HFFc6 (cell line): ENCODE data around the gene AGMO. TPM values are rescaled to one million over a fixed set of nuclear protein-coding genes. Genes with fewer than 3 reads are reported as not detected.

Experiments
- DNase-seq: peaks from one replicate; pipeline ENCODE4 v3.0.0-alpha.2; 2018
- H3K27ac Mint-ChIP-seq: 2 replicates; pipeline ENCODE4 v1.8.0; 2020; ENCODE audit warnings: mild to moderate bottlenecking, mixed read lengths
- H3K27me3 Mint-ChIP-seq: 2 replicates; pipeline ENCODE4 v1.8.0; 2021; ENCODE audit warnings: mild to moderate bottlenecking, moderate library complexity, mixed read lengths; ENCODE audit not compliant: insufficient read depth
- H3K36me3 Mint-ChIP-seq: 2 replicates; pipeline ENCODE4 v1.8.0; 2021; ENCODE audit warnings: low read depth, mixed read lengths
- H3K4me1 Mint-ChIP-seq: 2 replicates; pipeline ENCODE4 v1.8.0; 2020; ENCODE audit warnings: low read depth, mixed read lengths
- H3K4me3 Mint-ChIP-seq: 2 replicates; pipeline ENCODE4 v1.8.0; 2020; ENCODE audit warnings: mild to moderate bottlenecking, moderate library complexity, mixed read lengths
- H3K9me3 Mint-ChIP-seq: 2 replicates; pipeline ENCODE4 v1.8.0; 2020; ENCODE audit warnings: mild to moderate bottlenecking, mixed read lengths
- CTCF ChIP-seq: fragments of 200-600 bp; sonication (generic); IDR thresholded peaks from 2 replicates; pipeline ENCODE4 v1.5.0; 2021; ENCODE audit warnings: antibody characterized with exemption, mild to moderate bottlenecking
- total RNA-seq, 6 experiments: library from RNA; stranded (reverse); fragmentation: NEBNext Ultra II Directional; extraction: Animal tissue kit (Norgen Biotek cat#: 25700); gene quantifications; 2 replicates in 1 of 6; 3 replicates in 5 of 6; pipeline ENCODE4 v1.2.3, GENCODE V29; 2021

Gene AGMO
- total RNA-seq, 6 experiments from 2014 or later, result 0.07 to 0.09 TPM; not detected in 4

DNA sequence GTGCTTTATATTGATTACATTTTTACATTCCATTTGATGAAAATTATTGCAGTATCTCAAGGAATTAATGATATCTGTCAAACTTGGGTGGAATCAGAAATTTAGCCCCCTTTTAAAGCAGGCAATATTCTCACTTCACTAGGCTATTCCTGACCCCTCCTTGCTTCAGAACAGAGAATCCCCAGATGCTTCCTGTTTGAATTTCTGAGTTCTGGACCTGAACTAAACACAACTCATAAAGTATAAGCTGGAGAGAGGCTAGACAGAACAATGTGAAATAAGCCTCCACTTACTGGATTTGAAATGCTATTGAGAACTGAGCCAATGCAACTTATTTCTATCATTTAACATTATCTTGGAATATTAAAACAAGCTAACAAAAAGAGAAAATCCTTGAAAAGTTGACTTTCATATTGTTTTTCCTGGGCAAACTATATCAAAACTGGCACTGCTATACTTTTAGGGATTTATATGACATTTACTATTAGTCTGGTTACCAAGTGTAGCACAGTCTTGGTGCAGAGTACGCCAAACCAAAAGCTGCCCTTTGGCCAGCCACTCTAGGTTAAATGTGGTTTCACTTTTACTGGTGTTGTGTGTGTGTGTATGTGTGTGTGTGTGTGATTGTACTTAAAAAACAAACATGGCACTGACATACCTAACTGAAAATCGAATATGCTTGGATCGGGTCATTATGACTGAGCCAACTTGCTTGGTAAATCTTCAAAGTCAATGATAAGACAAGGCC is 19.0 kb upstream of the AGMO start:
- no peak for TF ChIP-seq CTCF
- Mint-ChIP-seq H3K9me3 (no peaks in the 10 kb centered on the region; the same call in none of the 2 replicates), H3K27ac (no peak overlapping the region), H3K4me3 (no peak overlapping the region), H3K27me3 (no peaks in the 10 kb centered on the region; the same call in 1 of the 2 replicates), H3K4me1 (no peaks in the 10 kb centered on the region), H3K36me3 (peaks cover 5% of the 10 kb centered on the region; the same call in 1 of the 2 replicates)
- no peak for DNase-seq

DNA sequence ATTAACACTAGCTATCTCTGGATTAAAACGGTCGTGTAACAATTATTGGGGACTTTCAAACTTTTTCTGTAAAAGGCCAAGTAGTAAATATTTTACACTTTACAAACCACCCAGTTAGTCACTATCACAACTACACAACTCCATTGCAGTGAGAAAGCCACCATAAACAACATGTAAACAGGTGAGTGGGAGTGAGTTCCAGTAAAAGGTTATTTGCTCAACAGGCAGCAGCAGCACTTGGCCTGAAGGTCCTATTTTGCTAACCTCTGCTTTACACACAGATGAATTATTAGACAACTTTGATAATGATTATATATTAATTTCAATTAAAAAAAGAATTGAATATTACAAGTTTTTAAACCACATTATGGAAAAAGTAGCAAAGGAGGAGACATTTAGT is 15.8 kb upstream of the AGMO start:
- Mint-ChIP-seq H3K36me3 (no peaks in the 10 kb centered on the region), H3K9me3 (no peaks in the 10 kb centered on the region), H3K4me3 (no peak overlapping the region), H3K27ac (no peak overlapping the region), H3K27me3 (no peaks in the 10 kb centered on the region; the same call in 1 of the 2 replicates), H3K4me1 (no peaks in the 10 kb centered on the region)
- no peak for DNase-seq
- TF ChIP-seq CTCF, result no peak

DNA sequence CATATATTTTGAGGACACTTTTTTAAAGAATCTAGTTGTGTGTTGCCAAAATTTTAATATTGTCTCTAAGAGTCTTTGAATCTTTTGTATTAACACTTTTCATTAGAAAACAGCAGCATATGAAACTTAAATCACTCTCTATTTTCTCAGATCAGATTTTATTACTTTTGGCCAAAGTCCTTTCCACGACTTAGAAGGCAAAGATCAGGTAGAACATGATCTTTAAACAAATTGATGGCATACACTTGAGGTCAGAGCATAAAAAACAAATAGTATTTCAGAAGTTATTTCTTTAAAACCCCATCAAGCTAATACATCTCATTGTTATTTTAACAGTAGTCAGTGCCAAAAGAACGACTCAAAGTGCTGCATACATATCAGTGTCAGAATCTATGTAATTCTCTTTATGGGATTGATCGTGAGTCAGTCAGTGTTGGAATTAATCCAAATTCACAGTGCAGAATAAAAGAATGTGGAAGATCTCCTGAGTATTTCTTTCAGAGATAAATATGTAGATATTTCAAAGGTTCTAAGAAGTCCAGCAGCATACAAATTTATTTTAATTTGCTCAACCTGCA is 9.6 kb upstream of the AGMO start:
- Mint-ChIP-seq H3K27ac (no peak overlapping the region), H3K27me3 (peaks cover 2% of the 10 kb centered on the region; the same call in 1 of the 2 replicates)
- peak; percentile 11 for DNase-seq

GRCh38 chr7:15567652-15568051 is 5.8 kb upstream of the AGMO start:
- DNase-seq, result no peak
- TF ChIP-seq CTCF, result no peak
- H3K27ac Mint-ChIP-seq, result no peak overlapping the region
- no peak overlapping the region for H3K4me3 Mint-ChIP-seq
- no peaks in the 10 kb centered on the region for H3K9me3 Mint-ChIP-seq
- H3K4me1 Mint-ChIP-seq, result peaks cover 8% of the 10 kb centered on the region
- H3K27me3 Mint-ChIP-seq, result peaks cover 2% of the 10 kb centered on the region; the same call in 1 of the 2 replicates
- no peaks in the 10 kb centered on the region for H3K36me3 Mint-ChIP-seq

More for the DNA sequence above, 9.6 kb upstream of the AGMO start:
- Mint-ChIP-seq H3K36me3 (no peaks in the 10 kb centered on the region), H3K4me3 (no peak overlapping the region), H3K4me1 (peaks cover 8% of the 10 kb centered on the region), H3K9me3 (no peaks in the 10 kb centered on the region)
- no peak for TF ChIP-seq CTCF

GRCh38 chr7:15567036-15567435 is 5.2 kb upstream of the AGMO start:
- no peak overlapping the region for H3K4me3 Mint-ChIP-seq
- no peaks in the 10 kb centered on the region for H3K36me3 Mint-ChIP-seq
- H3K4me1 Mint-ChIP-seq, result peaks cover 13% of the 10 kb centered on the region
- no peak overlapping the region for H3K27ac Mint-ChIP-seq
- peaks cover 2% of the 10 kb centered on the region; the same call in 1 of the 2 replicates for H3K27me3 Mint-ChIP-seq
- no peaks in the 10 kb centered on the region for H3K9me3 Mint-ChIP-seq
- no peak for DNase-seq
- TF ChIP-seq CTCF, result no peak
